ENCODE results near the gene MICOS13.

The MICOS13 gene

GRCh38 chr19:5717215-5717935 is 37.1 kb upstream of the MICOS13 start:
- H3K9me3 ChIP-seq (replicated peaks; ENCODE audit: insufficient read depth, low read length): no peaks in the 10 kb centered on the region
- H3K79me2 ChIP-seq (ENCODE audit: low read length): peaks cover 69% of the 10 kb centered on the region
- no peak overlapping the region for H3K4me3 ChIP-seq (ENCODE audit: low read length)
- H4K20me1 ChIP-seq (ENCODE audit: insufficient read depth, low read length): peaks cover 5% of the 10 kb centered on the region; the same call in 1 of the 2 replicates
- H3K27ac ChIP-seq (ENCODE audit: low read length): no peak overlapping the region
- peaks cover 2% of the 10 kb centered on the region for H3K27me3 ChIP-seq (replicated peaks; ENCODE audit: insufficient read depth, low read length)
- H3F3A ChIP-seq (ENCODE audit: insufficient read depth, low read length): no peaks in the 10 kb centered on the region
- DNase-seq: no peak
- no peak overlapping the region for H3K9ac ChIP-seq (ENCODE audit: low read length)
- H3K36me3 ChIP-seq (replicated peaks; ENCODE audit: insufficient read depth, low read length): peaks cover 12% of the 10 kb centered on the region; the same call in 1 of the 2 replicates
- H3K4me2 ChIP-seq (ENCODE audit: low read depth, low read length): peak overlapping the region; percentile 71; the same call in 1 of the 2 replicates
- TF ChIP-seq CTCF (IDR thresholded peaks at IDR 0.05; ENCODE audit: low read length) (no peak), EZH2phosphoT487 (IDR thresholded peaks at IDR 0.05; ENCODE audit: low read length) (no peak), EZH2 (optimal IDR thresholded peaks at IDR 0.05; ENCODE audit: low read depth, low read length) (no peak)
- H2AFZ ChIP-seq (ENCODE audit: low read length): no peak overlapping the region
- H3K9me2 ChIP-seq (replicated peaks; ENCODE audit: insufficient read depth, low read length): no peaks in the 10 kb centered on the region
- peaks cover 4% of the 10 kb centered on the region; the same call in 1 of the 2 replicates for H3K4me1 ChIP-seq (ENCODE audit: low read length)

GRCh38 chr19:5714816-5715215 is 34.5 kb upstream of the MICOS13 start:
- H3K36me3 ChIP-seq (replicated peaks; ENCODE audit: insufficient read depth, low read length): peaks cover 20% of the 10 kb centered on the region

GRCh38 chr19:5713228-5713627 is 32.9 kb upstream of the MICOS13 start:
- Histone ChIP-seq H3K4me1 (ENCODE audit: low read length) (peaks cover 4% of the 10 kb centered on the region; the same call in 1 of the 2 replicates), H3K79me2 (ENCODE audit: low read length) (peaks cover 71% of the 10 kb centered on the region), H4K20me1 (ENCODE audit: insufficient read depth, low read length) (peaks cover 5% of the 10 kb centered on the region; the same call in 1 of the 2 replicates), H2AFZ (ENCODE audit: low read length) (no peak overlapping the region), H3K9me3 (replicated peaks; ENCODE audit: insufficient read depth, low read length) (no peaks in the 10 kb centered on the region), H3K9me2 (replicated peaks; ENCODE audit: insufficient read depth, low read length) (no peaks in the 10 kb centered on the region), H3K9ac (ENCODE audit: low read length) (no peak overlapping the region), H3K4me2 (ENCODE audit: low read depth, low read length) (no peak overlapping the region), H3K36me3 (replicated peaks; ENCODE audit: insufficient read depth, low read length) (peaks cover 22% of the 10 kb centered on the region), H3F3A (ENCODE audit: insufficient read depth, low read length) (no peaks in the 10 kb centered on the region), H3K4me3 (ENCODE audit: low read length) (no peak overlapping the region), H3K27me3 (replicated peaks; ENCODE audit: insufficient read depth, low read length) (no peaks in the 10 kb centered on the region), H3K27ac (ENCODE audit: low read length) (no peak overlapping the region)
- DNase-seq: no peak
- no peak for TF ChIP-seq CTCF (IDR thresholded peaks at IDR 0.05; ENCODE audit: low read length)
- no peak for TF ChIP-seq EZH2phosphoT487 (IDR thresholded peaks at IDR 0.05; ENCODE audit: low read length)
- no peak for TF ChIP-seq EZH2 (optimal IDR thresholded peaks at IDR 0.05; ENCODE audit: low read depth, low read length)

More at GRCh38 chr19:5714816-5715215, 34.5 kb upstream of the MICOS13 start:
- TF ChIP-seq EZH2 (optimal IDR thresholded peaks at IDR 0.05; ENCODE audit: low read depth, low read length): no peak
- no peak for TF ChIP-seq EZH2phosphoT487 (IDR thresholded peaks at IDR 0.05; ENCODE audit: low read length)
- TF ChIP-seq CTCF (IDR thresholded peaks at IDR 0.05; ENCODE audit: low read length): no peak
- no peaks in the 10 kb centered on the region for H3K9me3 ChIP-seq (replicated peaks; ENCODE audit: insufficient read depth, low read length)
- H3K4me2 ChIP-seq (ENCODE audit: low read depth, low read length): no peak overlapping the region
- no peaks in the 10 kb centered on the region for H3K9me2 ChIP-seq (replicated peaks; ENCODE audit: insufficient read depth, low read length)
- no peak overlapping the region for H3K4me3 ChIP-seq (ENCODE audit: low read length)
- H4K20me1 ChIP-seq (ENCODE audit: insufficient read depth, low read length): peaks cover 5% of the 10 kb centered on the region; the same call in 1 of the 2 replicates
- H3K9ac ChIP-seq (ENCODE audit: low read length): no peak overlapping the region
- H3K4me1 ChIP-seq (ENCODE audit: low read length): peaks cover 4% of the 10 kb centered on the region; the same call in 1 of the 2 replicates
- H3K27ac ChIP-seq (ENCODE audit: low read length): no peak overlapping the region
- no peak for DNase-seq
- no peak overlapping the region for H2AFZ ChIP-seq (ENCODE audit: low read length)
- H3K79me2 ChIP-seq (ENCODE audit: low read length): peaks cover 81% of the 10 kb centered on the region
- H3K27me3 ChIP-seq (replicated peaks; ENCODE audit: insufficient read depth, low read length): no peaks in the 10 kb centered on the region
- no peaks in the 10 kb centered on the region for H3F3A ChIP-seq (ENCODE audit: insufficient read depth, low read length)
